K562 (cell line): ENCODE data around the gene WBP1L. TPM values are rescaled to one million over a fixed set of nuclear protein-coding genes. Genes with fewer than 3 reads are reported as not detected.

ENCODE experiments used
- ATAC-seq: fragments of 200-7000 bp; cut with Tn5 transposase; 3 replicates; pipeline ENCODE4 v1.9.1; 2020; ENCODE audit warnings: moderate library complexity
- BruUV-seq: library from RNA; stranded (reverse); fragments of 400-500 nt; replicated peaks from 2 replicates; lab custom pipeline; 2021; lab: Mats Ljungman, UMichigan
- CTCF ChIA-PET: fragments of 300-600 bp; formaldehyde crosslinking; extraction: SDS; loops from one replicate; lab custom pipeline; 2021; ENCODE audit warnings: low intra/inter-chr PET ratio; lab: Yijun Ruan, JAX
- POLR2A ChIA-PET: fragments of 300-600, 350-650 bp; sonication (Branson Sonifier 250); formaldehyde crosslinking; extraction: SDS; loops from one replicate; lab custom pipeline; 2021; ENCODE audit warnings: antibody characterized with exemption, inconsistent platforms; lab: Yijun Ruan, JAX
- DNase-seq, 4 experiments: peaks; one replicate each; pipeline versions ENCODE4 v3.0.0 to v3.0.0-alpha.2; 2011 to 2018; ENCODE audit warnings: low spot score in 3 of 4, mixed read lengths in 3 of 4; ENCODE audit errors: extremely low read depth in 1 of 4
- FAIRE-seq: peaks from 2 replicates; lab custom pipeline; 2011; peaks lifted over from hg19 to GRCh38; lab: Jason Lieb, UNC
- H2AFZ ChIP-seq: 2 replicates; pipeline ENCODE4 v1.6.0; 2011; ENCODE audit warnings: low read depth, low read length, control low read depth, inconsistent platforms
- H3K27ac ChIP-seq: fragments of 200-600 bp; 3 replicates; pipeline ENCODE4 v1.8.0; 2011; ENCODE audit warnings: low read depth, mild to moderate bottlenecking, control low read depth, inconsistent platforms, low read length, moderate library complexity, mixed read lengths; ENCODE audit errors: extremely low read depth
- H3K27me3 ChIP-seq, 2 experiments: fragments of 300-600 bp in 1 of 2; 2 replicates in 1 of 2; 3 replicates in 1 of 2; pipeline versions ENCODE4 v1.6.0 to v1.8.0; 2011; ENCODE audit warnings: inconsistent platforms in 2 of 2, low read length in 2 of 2, mild to moderate bottlenecking in 1 of 2, mixed read lengths in 1 of 2, moderate library complexity in 1 of 2; ENCODE audit not compliant: control insufficient read depth in 2 of 2, insufficient read depth in 2 of 2
- H3K36me3 ChIP-seq: fragments of 300-600 bp; 3 replicates; pipeline ENCODE4 v1.8.0; 2011; ENCODE audit warnings: mild to moderate bottlenecking, low read length, inconsistent platforms; ENCODE audit not compliant: control insufficient read depth, insufficient read depth
- H3K4me1 ChIP-seq, 2 experiments: fragments of 200-600 bp in 1 of 2; replicated peaks in 1 of 2; 2 replicates in 1 of 2; 3 replicates in 1 of 2; pipeline versions ENCODE4 v1.5.1 to v1.8.0; 2011; ENCODE audit warnings: inconsistent platforms in 2 of 2, low read length in 2 of 2, mild to moderate bottlenecking in 1 of 2, mixed read lengths in 1 of 2, moderate library complexity in 1 of 2; ENCODE audit not compliant: control insufficient read depth in 2 of 2, insufficient read depth in 2 of 2
- H3K4me2 ChIP-seq: 2 replicates; pipeline ENCODE4 v1.6.1; 2011; ENCODE audit warnings: low read length, control low read depth, inconsistent platforms, mixed read lengths; ENCODE audit not compliant: insufficient read depth
- H3K4me3 ChIP-seq: fragments of 200-600 bp; sonication (generic), shearing (Covaris generic); 2 replicates; pipeline ENCODE4 v1.5.1; 2016; ENCODE audit warnings: control low read depth, inconsistent platforms
- H3K79me2 ChIP-seq: fragments of 200-600 bp; 3 replicates; pipeline ENCODE4 v1.8.0; 2011; ENCODE audit warnings: low read length, inconsistent platforms; ENCODE audit not compliant: control insufficient read depth, insufficient read depth
- H3K9ac ChIP-seq, 2 experiments: 2 replicates each; pipeline versions ENCODE4 v1.6.0 to v1.6.1; 2011; ENCODE audit warnings: low read depth in 2 of 2, low read length in 2 of 2, control low read depth in 1 of 2, inconsistent platforms in 1 of 2, mild to moderate bottlenecking in 1 of 2, mixed read lengths in 1 of 2; ENCODE audit not compliant: insufficient read depth in 1 of 2
- H3K9me1 ChIP-seq: one replicate; pipeline ENCODE4 v1.6.0; 2011; ENCODE audit warnings: inconsistent platforms, mild to moderate bottlenecking, low read length, moderate library complexity; ENCODE audit not compliant: control insufficient read depth, insufficient read depth
- H3K9me3 ChIP-seq: replicated peaks from 2 replicates; pipeline ENCODE4 v1.5.1; 2011; ENCODE audit warnings: low read depth, low read length, inconsistent platforms; ENCODE audit not compliant: control insufficient read depth, insufficient read depth
- H4K20me1 ChIP-seq: replicated peaks from 2 replicates; pipeline ENCODE4 v1.6.1; 2011; ENCODE audit warnings: low read length, inconsistent platforms, mixed read lengths; ENCODE audit not compliant: control insufficient read depth, insufficient read depth
- RAD21 ChIP-seq, 2 experiments: fragments of 250-450 bp in 1 of 2; fragments of 450-650 bp in 1 of 2; sonication (Bioruptor Pico) in 1 of 2; formaldehyde crosslinking in 1 of 2; IDR thresholded peaks in 1 of 2; conservative IDR thresholded peaks in 1 of 2; 2 replicates each; pipeline versions ENCODE4 v1.4.0 to v1.8.0; 2020 to 2022; ENCODE audit warnings: mild to moderate bottlenecking in 2 of 2, moderate library complexity in 1 of 2
- whole genome bisulfite sequencing: fragments of 100-300 bp; shearing (Covaris generic); methylation state at CpG from one replicate; pipeline ENCODE4 v1.1.6; 2016; ENCODE audit warnings: low coverage, mixed read lengths; ENCODE audit not compliant: insufficient coverage; ENCODE audit errors: missing lambda C conversion rate; 5-methylcytosine and 5-hydroxymethylcytosine counted together
- in situ Hi-C: fragments of 300-500 bp; cut with MboI; formaldehyde crosslinking; loops from 4 replicates; pipeline ENCODE4 v1.15.0; 2018; ENCODE audit warnings: inconsistent platforms, mixed read lengths
- intact Hi-C: fragments of 100-400 bp; cut with micrococcal nuclease; formaldehyde crosslinking; loops from 2 replicates; pipeline ENCODE4 v1.14.2; 2022
- polyA plus RNA-seq, 8 experiments: library from polyadenylated mRNA; depleted of rRNA in 4 of 8; stranded (reverse) in 5 of 8; unstranded in 3 of 8; fragments of >200 nt; fragmentation: Nextera tagmentation in 2 of 8; fragmentation: Illumina TruSeq in 1 of 8; extraction: Ambion mirVana in 2 of 8; extraction: Trizol in 1 of 8; gene quantifications; 2 replicates each; pipeline versions ENCODE4 v1.2.1 to v1.2.3, GENCODE V29; 2011 to 2014; ENCODE audit warnings: inconsistent platforms in 1 of 8, missing spikeins in 1 of 8
- total RNA-seq, 7 experiments: library from RNA; depleted of rRNA in 6 of 7; stranded (reverse); fragments of >200 nt in 6 of 7; fragmentation: Illumina TruSeq in 2 of 7; extraction: Trizol in 2 of 7; gene quantifications; 2 replicates each; pipeline versions ENCODE4 v1.2.1 to v1.2.3, GENCODE V29; 2011 to 2021; ENCODE audit warnings: low replicate concordance in 1 of 7
- TF ChIP-seq, protein P1 (sequence below): fragments of 200-800 bp; sonication (Bioruptor generic); IDR thresholded peaks from 2 replicates; pipeline ENCODE4 v1.6.1; 2016; ENCODE audit warnings: missing genetic modification characterization, missing compliant biosample characterization

Gene WBP1L
- total and polyA plus RNA-seq, 9 of the 15 experiments (the other 6 are each of a cell fraction or from before 2014, with no cell fraction given), result 3.2 to 14.4 (median 11.3) TPM

GRCh38 chr10:102765336-102765735, 21.6 kb downstream of the WBP1L start (continued):
- TF ChIP-seq, protein P1, sequence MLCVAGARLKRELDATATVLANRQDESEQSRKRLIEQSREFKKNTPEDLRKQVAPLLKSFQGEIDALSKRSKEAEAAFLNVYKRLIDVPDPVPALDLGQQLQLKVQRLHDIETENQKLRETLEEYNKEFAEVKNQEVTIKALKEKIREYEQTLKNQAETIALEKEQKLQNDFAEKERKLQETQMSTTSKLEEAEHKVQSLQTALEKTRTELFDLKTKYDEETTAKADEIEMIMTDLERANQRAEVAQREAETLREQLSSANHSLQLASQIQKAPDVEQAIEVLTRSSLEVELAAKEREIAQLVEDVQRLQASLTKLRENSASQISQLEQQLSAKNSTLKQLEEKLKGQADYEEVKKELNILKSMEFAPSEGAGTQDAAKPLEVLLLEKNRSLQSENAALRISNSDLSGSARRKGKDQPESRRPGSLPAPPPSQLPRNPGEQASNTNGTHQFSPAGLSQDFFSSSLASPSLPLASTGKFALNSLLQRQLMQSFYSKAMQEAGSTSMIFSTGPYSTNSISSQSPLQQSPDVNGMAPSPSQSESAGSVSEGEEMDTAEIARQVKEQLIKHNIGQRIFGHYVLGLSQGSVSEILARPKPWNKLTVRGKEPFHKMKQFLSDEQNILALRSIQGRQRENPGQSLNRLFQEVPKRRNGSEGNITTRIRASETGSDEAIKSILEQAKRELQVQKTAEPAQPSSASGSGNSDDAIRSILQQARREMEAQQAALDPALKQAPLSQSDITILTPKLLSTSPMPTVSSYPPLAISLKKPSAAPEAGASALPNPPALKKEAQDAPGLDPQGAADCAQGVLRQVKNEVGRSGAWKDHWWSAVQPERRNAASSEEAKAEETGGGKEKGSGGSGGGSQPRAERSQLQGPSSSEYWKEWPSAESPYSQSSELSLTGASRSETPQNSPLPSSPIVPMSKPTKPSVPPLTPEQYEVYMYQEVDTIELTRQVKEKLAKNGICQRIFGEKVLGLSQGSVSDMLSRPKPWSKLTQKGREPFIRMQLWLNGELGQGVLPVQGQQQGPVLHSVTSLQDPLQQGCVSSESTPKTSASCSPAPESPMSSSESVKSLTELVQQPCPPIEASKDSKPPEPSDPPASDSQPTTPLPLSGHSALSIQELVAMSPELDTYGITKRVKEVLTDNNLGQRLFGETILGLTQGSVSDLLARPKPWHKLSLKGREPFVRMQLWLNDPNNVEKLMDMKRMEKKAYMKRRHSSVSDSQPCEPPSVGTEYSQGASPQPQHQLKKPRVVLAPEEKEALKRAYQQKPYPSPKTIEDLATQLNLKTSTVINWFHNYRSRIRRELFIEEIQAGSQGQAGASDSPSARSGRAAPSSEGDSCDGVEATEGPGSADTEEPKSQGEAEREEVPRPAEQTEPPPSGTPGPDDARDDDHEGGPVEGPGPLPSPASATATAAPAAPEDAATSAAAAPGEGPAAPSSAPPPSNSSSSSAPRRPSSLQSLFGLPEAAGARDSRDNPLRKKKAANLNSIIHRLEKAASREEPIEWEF (CRISPR knock-in tag), result no peak

DNA sequence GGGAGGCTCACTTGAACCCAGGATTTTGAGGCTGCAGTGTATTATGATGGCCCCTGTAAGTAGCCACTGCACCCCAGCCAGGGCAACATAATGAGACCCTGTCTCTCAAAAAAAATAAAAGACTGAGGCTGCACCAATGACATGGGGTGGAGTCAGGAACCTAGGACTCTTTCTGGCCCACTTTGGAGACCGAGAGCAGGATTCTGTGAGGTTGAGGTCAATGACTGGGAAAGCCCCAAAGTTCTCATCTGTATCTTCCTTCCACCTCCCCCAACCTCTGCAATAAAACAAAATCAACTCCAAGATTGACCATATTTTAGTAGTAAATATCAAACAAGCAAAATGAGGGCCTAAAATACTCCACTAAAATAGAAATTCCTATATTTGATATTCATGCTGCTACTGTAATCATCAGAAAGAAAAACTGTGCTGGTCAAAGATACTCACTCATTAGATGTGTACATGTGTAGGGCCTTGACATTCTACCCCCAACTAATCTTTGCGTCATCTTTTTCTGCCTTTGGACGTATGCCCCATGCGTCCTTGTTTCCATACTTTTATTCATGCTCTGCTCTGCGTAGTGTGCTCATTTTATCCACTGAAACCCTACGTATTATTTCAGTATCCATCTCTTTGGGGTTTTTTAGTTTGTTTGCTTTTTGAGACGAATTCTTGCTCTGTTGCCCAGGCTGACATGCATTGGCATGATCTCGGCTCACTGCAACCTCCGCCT, 23.8 kb downstream of the WBP1L start:
- no TSS peak for BruUV-seq
- Histone ChIP-seq H3K27me3 (no peaks in the 10 kb centered on the region), H3K79me2 (peaks cover 27% of the 10 kb centered on the region), H3K4me2 (no peak overlapping the region), H3K4me1 (peaks cover 16 to 43% of the 10 kb centered on the region in 2 experiments; a peak in 4 of 5 replicates), H3K9me1 (no peaks in the 10 kb centered on the region), H3K36me3 (peaks cover 5% of the 10 kb centered on the region; the same call in 1 of the 3 replicates), H3K27ac (no peak overlapping the region), H2AFZ (no peak overlapping the region), H4K20me1 (no peaks in the 10 kb centered on the region), H3K9me3 (no peaks in the 10 kb centered on the region), H3K9ac (no peak overlapping the region), H3K4me3 (no peak overlapping the region)
- DNase-seq, result no peak
- intact Hi-C loops, result no loop called here
- no peak for TF ChIP-seq RAD21 (CRISPR knock-in tag; conservative IDR thresholded peaks at IDR 0.05 in 1 of 2, IDR thresholded peaks at IDR 0.05 in 1 of 2)
- no peak for ATAC-seq
- WGBS, result 90% methylated on average over 8 of the region's 9 CpGs
- no peak for FAIRE-seq
- in situ Hi-C loops, result no loop called here
- CTCF ChIA-PET, result no interaction called here
- POLR2A ChIA-PET, result no interaction called here
